Lung (tissue), 12 donors: ENCODE results near the gene CPED1. TPM values are rescaled to one million over a fixed set of nuclear protein-coding genes. Genes with fewer than 3 reads are reported as not detected.
A peak's percentile ranks its signal among the peaks of the same experiment; 100 is the strongest.

Source experiments
- ATAC-seq: fragments of 200-7000 bp; cut with Tn5 transposase; one replicate; pipeline ENCODE4 v1.9.1; 2020; ENCODE audit warnings: moderate number of reproducible peaks; ENCODE audit not compliant: insufficient read depth, low FRiP score
- DNase-seq, 3 donors: peaks; one replicate each; pipeline ENCODE4 v3.0.0-alpha.2; 2013 to 2017
- H3K27ac ChIP-seq, 2 donors: one replicate each; pipeline ENCODE4 v1.5.1; 2013; ENCODE audit warnings: mild to moderate bottlenecking in 2 of 2, moderate library complexity in 2 of 2, control low read depth in 1 of 2, inconsistent platforms in 1 of 2, low read depth in 1 of 2, low read length in 1 of 2
- H3K27me3 ChIP-seq, 3 donors: one replicate each; pipeline ENCODE4 v1.5.1; 2013; ENCODE audit warnings: low read length in 2 of 3; ENCODE audit not compliant: control insufficient read depth in 3 of 3, insufficient read depth in 3 of 3
- H3K36me3 ChIP-seq, 4 donors: one replicate each; pipeline ENCODE4 v1.5.1; 2013; ENCODE audit warnings: low read length in 4 of 4, mild to moderate bottlenecking in 1 of 4, moderate library complexity in 1 of 4; ENCODE audit not compliant: control insufficient read depth in 4 of 4, insufficient read depth in 4 of 4
- H3K4me1 ChIP-seq, 5 donors: one replicate each; pipeline ENCODE4 v1.5.1; 2013; ENCODE audit warnings: low read length in 5 of 5, mild to moderate bottlenecking in 2 of 5, moderate library complexity in 1 of 5; ENCODE audit not compliant: control insufficient read depth in 5 of 5, insufficient read depth in 5 of 5
- H3K4me3 ChIP-seq: one replicate; pipeline ENCODE4 v1.5.1; 2013; ENCODE audit warnings: mild to moderate bottlenecking, control low read depth, moderate library complexity
- H3K9ac ChIP-seq, 2 donors: one replicate each; pipeline ENCODE4 v1.5.1; 2013; ENCODE audit warnings: low read length in 2 of 2, control low read depth in 1 of 2; ENCODE audit not compliant: insufficient read depth in 1 of 2
- H3K9me3 ChIP-seq, 4 donors: one replicate each; pipeline ENCODE4 v1.5.1; 2013; ENCODE audit warnings: low read length in 3 of 4, mild to moderate bottlenecking in 1 of 4, moderate library complexity in 1 of 4; ENCODE audit not compliant: control insufficient read depth in 4 of 4, insufficient read depth in 3 of 4
- CTCF ChIP-seq: IDR thresholded peaks from 2 replicates; pipeline ENCODE4 v1.5.1; 2012; ENCODE audit warnings: mild to moderate bottlenecking; ENCODE audit errors: control extremely low read depth, extremely low read depth
- WGBS, 2 donors: extraction: QIAGEN DNeasy Blood & Tissue Kit; methylation state at CpG; one replicate each; pipeline ENCODE4 v1.1.7; 2013; 5-methylcytosine and 5-hydroxymethylcytosine counted together
- polyA plus RNA-seq, 2 donors: library from polyadenylated mRNA; stranded (reverse); fragments of 200-250 nt; gene quantifications; one replicate each; pipeline ENCODE4 v1.2.1, GENCODE V29; 2013
- total RNA-seq, 2 donors: library from RNA; depleted of rRNA in 1 of 2; stranded (reverse); fragments of >200 nt in 1 of 2; gene quantifications; one replicate each; pipeline ENCODE4 v1.2.1, GENCODE V29; 2014 to 2021
- donor health status: control.
- donor health status: control.
- donor health status: Bipolar disorder and iron deficiency.
- donor health status: healthy.
- donor health status: DM: yes; HTN: yes; CAD: no.

CPED1 gene
- total and polyA plus RNA-seq, 4 donors, result 1.8 to 32.3 (median 7.4) TPM

- Histone ChIP-seq H3K4me1 (no peaks in the 10 kb centered on the region), H3K9ac (no peak overlapping the region), H3K27me3 (no peaks in the 10 kb centered on the region), H3K4me3 (no peak overlapping the region), H3K36me3 (peaks cover 0 to 7% (median 0%) of the 10 kb centered on the region in 4 donors), H3K9me3 (no peaks in the 10 kb centered on the region), H3K27ac (no peak overlapping the region)
- TF ChIP-seq CTCF, result no peak
- ATAC-seq (no peak), DNase-seq (no peak)
- WGBS, 2 donors, result 94 to 100% methylated on average over 1 of the region's 1 CpG
Measured at GRCh38 chr7:121126201-121126600, 137.7 kb downstream of the CPED1 start.

GRCh38 chr7:121126801-121127534 lies 138.5 kb downstream of the CPED1 start:
- Histone ChIP-seq H3K27ac (no peak overlapping the region), H3K27me3 (no peaks in the 10 kb centered on the region), H3K9ac (no peak overlapping the region), H3K4me1 (no peaks in the 10 kb centered on the region), H3K4me3 (no peak overlapping the region), H3K36me3 (peaks cover 0 to 7% (median under 1%) of the 10 kb centered on the region in 4 donors), H3K9me3 (no peaks in the 10 kb centered on the region)
- DNase-seq (peak in 2 of 3 donors; percentile 11 to 22), ATAC-seq (no peak)
- 66 to 70% methylated on average over 3 of the region's 3 CpGs for WGBS, 2 donors
- no peak for TF ChIP-seq CTCF

GRCh38 chr7:121132940-121133339 lies 144.4 kb downstream of the CPED1 start:
- DNase-seq (no peak), ATAC-seq (no peak)
- Histone ChIP-seq H3K4me1 (no peaks in the 10 kb centered on the region), H3K9me3 (no peaks in the 10 kb centered on the region), H3K27me3 (no peaks in the 10 kb centered on the region), H3K9ac (no peak overlapping the region), H3K36me3 (peaks cover 0 to 6% (median 3%) of the 10 kb centered on the region in 4 donors), H3K4me3 (no peak overlapping the region), H3K27ac (no peak overlapping the region)
- TF ChIP-seq CTCF, result no peak
- WGBS, 2 donors, result 0% methylated on average over 1 of the region's 1 CpG
